ENCODE data around the gene SLC24A3.
A peak's percentile ranks its signal among the peaks of the same experiment; 100 is the strongest.

Gene SLC24A3

GRCh38 chr20:19757487-19758132 lies 545.2 kb downstream of the SLC24A3 start:
- WGBS, 2 experiments (ENCODE audit: insufficient coverage in 2 of 2), result 0 to 1% methylated on average over 28 to 34 of the region's 45 CpGs

DNA sequence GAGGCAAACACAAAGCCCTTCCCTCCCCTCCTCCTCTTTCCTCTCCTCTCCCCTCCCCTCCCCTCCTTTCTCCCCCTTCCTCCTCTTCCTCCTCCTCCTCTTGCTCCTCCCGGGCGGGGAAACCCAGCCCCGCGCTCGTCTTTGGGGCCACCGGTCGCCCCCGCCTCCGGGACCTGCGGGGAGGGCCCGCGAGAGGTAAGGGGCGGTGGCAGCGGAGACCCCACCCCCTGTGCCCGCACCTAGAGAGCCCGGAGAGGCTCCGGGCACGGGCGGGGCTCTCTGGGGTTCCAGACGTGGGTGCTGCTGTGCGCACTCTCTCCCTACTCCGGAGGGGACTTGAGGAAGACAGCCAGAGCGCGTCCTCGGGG lies 545.7 kb downstream of the SLC24A3 start, which contains the start of gene RIN2:
TSS of gene RIN2 (plus strand) at position 126 of the 368 bp plus-strand sequence. CDS start 131,344 bp downstream, outside the sequence.
- peaks cover 15% of the 10 kb centered on the region for H3K36me3 ChIP-seq (ENCODE audit: control insufficient read depth, insufficient read depth, low read length)
- peak within 1 kb of the TSS; percentile 97 for H3K27ac ChIP-seq (ENCODE audit: low read depth, low read length, severe bottlenecking)
- WGBS, 2 experiments (ENCODE audit: insufficient coverage in 2 of 2), result 0% methylated on average over 8 to 22 of the region's 25 CpGs
- no peaks in the 10 kb centered on the region for H3K9me3 ChIP-seq (ENCODE audit: control insufficient read depth, low read length)
- H3K4me1 ChIP-seq (ENCODE audit: control insufficient read depth, insufficient read depth, low read length, poor library complexity, severe bottlenecking), result peaks cover 20% of the 10 kb centered on the region
- peak within 1 kb of the TSS; percentile 86 for H3K4me3 ChIP-seq (ENCODE audit: extremely low read depth, insufficient read depth, low read length, poor library complexity, severe bottlenecking)

More at GRCh38 chr20:19757487-19758132, 545.2 kb downstream of the SLC24A3 start:
- Histone ChIP-seq H3K4me1 (ENCODE audit: control insufficient read depth, insufficient read depth, low read length, poor library complexity, severe bottlenecking) (peaks cover 20% of the 10 kb centered on the region), H3K4me3 (ENCODE audit: extremely low read depth, insufficient read depth, low read length, poor library complexity, severe bottlenecking) (peak overlapping the region; percentile 86), H3K27ac (ENCODE audit: low read depth, low read length, severe bottlenecking) (peak overlapping the region; percentile 97), H3K9me3 (ENCODE audit: control insufficient read depth, low read length) (no peaks in the 10 kb centered on the region), H3K36me3 (ENCODE audit: control insufficient read depth, insufficient read depth, low read length) (peaks cover 15% of the 10 kb centered on the region)

- 1 to 2% methylated on average over 43 to 46 of the region's 54 CpGs for WGBS, 2 experiments (ENCODE audit: insufficient coverage in 2 of 2)
- peak overlapping the region; percentile 97 for H3K27ac ChIP-seq (ENCODE audit: low read depth, low read length, severe bottlenecking)
These were observed 546.3 kb downstream of the SLC24A3 start for GRCh38 chr20:19758501-19759331.

DNA sequence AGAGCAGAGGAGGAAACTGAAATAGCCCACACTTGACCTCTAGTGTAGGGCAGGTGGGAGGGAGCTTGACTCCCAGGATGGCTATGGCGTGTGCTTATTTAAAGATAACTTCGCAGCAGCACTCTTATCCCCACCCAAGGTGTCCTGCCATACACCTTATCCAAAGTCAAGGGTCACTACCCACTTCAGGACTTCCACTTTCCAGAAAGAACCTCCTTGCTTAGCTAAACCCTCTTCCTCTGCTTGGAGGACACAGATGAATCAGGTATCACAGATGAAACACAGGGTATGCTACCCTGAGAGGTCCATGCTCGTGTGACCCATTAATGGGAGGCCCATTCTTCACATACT lies 547.9 kb downstream of the SLC24A3 start:
- H3K4me3 ChIP-seq (ENCODE audit: extremely low read depth, insufficient read depth, low read length, poor library complexity, severe bottlenecking), result no peak overlapping the region
- peaks cover 31% of the 10 kb centered on the region for H3K4me1 ChIP-seq (ENCODE audit: control insufficient read depth, insufficient read depth, low read length, poor library complexity, severe bottlenecking)
- WGBS, 2 experiments (ENCODE audit: insufficient coverage in 2 of 2), result 100% methylated on average over 2 to 3 of the region's 3 CpGs
- H3K9me3 ChIP-seq (ENCODE audit: control insufficient read depth, low read length), result no peaks in the 10 kb centered on the region
- H3K36me3 ChIP-seq (ENCODE audit: control insufficient read depth, insufficient read depth, low read length), result peaks cover 15% of the 10 kb centered on the region
- H3K27ac ChIP-seq (ENCODE audit: low read depth, low read length, severe bottlenecking), result no peak overlapping the region

More at GRCh38 chr20:19758501-19759331, 546.3 kb downstream of the SLC24A3 start:
- Histone ChIP-seq H3K36me3 (ENCODE audit: control insufficient read depth, insufficient read depth, low read length) (peaks cover 15% of the 10 kb centered on the region), H3K4me3 (ENCODE audit: extremely low read depth, insufficient read depth, low read length, poor library complexity, severe bottlenecking) (peak overlapping the region; percentile 86), H3K9me3 (ENCODE audit: control insufficient read depth, low read length) (no peaks in the 10 kb centered on the region), H3K4me1 (ENCODE audit: control insufficient read depth, insufficient read depth, low read length, poor library complexity, severe bottlenecking) (peaks cover 25% of the 10 kb centered on the region)

GRCh38 chr20:19761326-19761725 lies 548.9 kb downstream of the SLC24A3 start:
- no peak overlapping the region for H3K4me3 ChIP-seq (ENCODE audit: extremely low read depth, insufficient read depth, low read length, poor library complexity, severe bottlenecking)
- H3K27ac ChIP-seq (ENCODE audit: low read depth, low read length, severe bottlenecking), result no peak overlapping the region
- peaks cover 15% of the 10 kb centered on the region for H3K36me3 ChIP-seq (ENCODE audit: control insufficient read depth, insufficient read depth, low read length)
- no peaks in the 10 kb centered on the region for H3K9me3 ChIP-seq (ENCODE audit: control insufficient read depth, low read length)
- peaks cover 31% of the 10 kb centered on the region for H3K4me1 ChIP-seq (ENCODE audit: control insufficient read depth, insufficient read depth, low read length, poor library complexity, severe bottlenecking)

GRCh38 chr20:19761841-19762240 lies 549.4 kb downstream of the SLC24A3 start:
- Histone ChIP-seq H3K36me3 (ENCODE audit: control insufficient read depth, insufficient read depth, low read length) (peaks cover 15% of the 10 kb centered on the region), H3K9me3 (ENCODE audit: control insufficient read depth, low read length) (no peaks in the 10 kb centered on the region), H3K4me1 (ENCODE audit: control insufficient read depth, insufficient read depth, low read length, poor library complexity, severe bottlenecking) (peaks cover 27% of the 10 kb centered on the region), H3K27ac (ENCODE audit: low read depth, low read length, severe bottlenecking) (no peak overlapping the region), H3K4me3 (ENCODE audit: extremely low read depth, insufficient read depth, low read length, poor library complexity, severe bottlenecking) (no peak overlapping the region)
- WGBS, 2 experiments (ENCODE audit: insufficient coverage in 2 of 2), result 57% methylated on average over 1 of the region's 2 CpGs; no CpG with 5 or more reads in 1 of the 2 experiments

GRCh38 chr20:19764207-19764606 lies 551.8 kb downstream of the SLC24A3 start:
- no peak overlapping the region for H3K4me3 ChIP-seq (ENCODE audit: extremely low read depth, insufficient read depth, low read length, poor library complexity, severe bottlenecking)
- peaks cover 21% of the 10 kb centered on the region for H3K4me1 ChIP-seq (ENCODE audit: control insufficient read depth, insufficient read depth, low read length, poor library complexity, severe bottlenecking)
- H3K27ac ChIP-seq (ENCODE audit: low read depth, low read length, severe bottlenecking), result no peak overlapping the region
- 81 to 83% methylated on average over 6 to 7 of the region's 8 CpGs for WGBS, 2 experiments (ENCODE audit: insufficient coverage in 2 of 2)
- no peaks in the 10 kb centered on the region for H3K9me3 ChIP-seq (ENCODE audit: control insufficient read depth, low read length)
- H3K36me3 ChIP-seq (ENCODE audit: control insufficient read depth, insufficient read depth, low read length), result peaks cover 25% of the 10 kb centered on the region

DNA sequence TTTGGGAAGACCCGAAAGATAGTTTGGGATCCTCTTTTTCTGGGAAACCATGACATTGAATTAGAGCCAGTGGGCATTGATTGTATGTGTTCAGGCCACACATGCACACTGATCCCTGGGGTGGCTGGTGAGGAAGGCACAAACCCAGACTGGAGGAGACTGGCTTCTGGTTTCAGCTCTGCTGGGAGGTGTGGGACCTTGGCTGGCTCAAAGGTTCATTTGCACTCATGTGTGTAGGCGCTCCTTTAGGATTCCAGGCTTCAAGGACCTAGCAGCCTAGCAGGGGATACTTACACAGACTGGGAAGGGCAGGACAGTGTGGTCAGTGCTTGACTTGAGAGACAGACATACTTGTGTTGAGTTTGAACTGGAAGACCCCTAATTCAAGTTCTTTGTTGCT lies 552.8 kb downstream of the SLC24A3 start:
- Histone ChIP-seq H3K36me3 (ENCODE audit: control insufficient read depth, insufficient read depth, low read length) (peaks cover 25% of the 10 kb centered on the region), H3K4me3 (ENCODE audit: extremely low read depth, insufficient read depth, low read length, poor library complexity, severe bottlenecking) (no peak overlapping the region), H3K9me3 (ENCODE audit: control insufficient read depth, low read length) (no peaks in the 10 kb centered on the region), H3K4me1 (ENCODE audit: control insufficient read depth, insufficient read depth, low read length, poor library complexity, severe bottlenecking) (peaks cover 20% of the 10 kb centered on the region), H3K27ac (ENCODE audit: low read depth, low read length, severe bottlenecking) (no peak overlapping the region)
- 75 to 100% methylated on average over 1 to 2 of the region's 2 CpGs for WGBS, 2 experiments (ENCODE audit: insufficient coverage in 2 of 2)

GRCh38 chr20:19765913-19766312 lies 553.5 kb downstream of the SLC24A3 start:
- no peak overlapping the region for H3K27ac ChIP-seq (ENCODE audit: low read depth, low read length, severe bottlenecking)
- H3K4me1 ChIP-seq (ENCODE audit: control insufficient read depth, insufficient read depth, low read length, poor library complexity, severe bottlenecking), result peaks cover 26% of the 10 kb centered on the region
- H3K36me3 ChIP-seq (ENCODE audit: control insufficient read depth, insufficient read depth, low read length), result peaks cover 19% of the 10 kb centered on the region
- no peak overlapping the region for H3K4me3 ChIP-seq (ENCODE audit: extremely low read depth, insufficient read depth, low read length, poor library complexity, severe bottlenecking)
- H3K9me3 ChIP-seq (ENCODE audit: control insufficient read depth, low read length), result no peaks in the 10 kb centered on the region
- WGBS, 2 experiments (ENCODE audit: insufficient coverage in 2 of 2), result 88 to 97% methylated on average over 2 to 4 of the region's 4 CpGs

DNA sequence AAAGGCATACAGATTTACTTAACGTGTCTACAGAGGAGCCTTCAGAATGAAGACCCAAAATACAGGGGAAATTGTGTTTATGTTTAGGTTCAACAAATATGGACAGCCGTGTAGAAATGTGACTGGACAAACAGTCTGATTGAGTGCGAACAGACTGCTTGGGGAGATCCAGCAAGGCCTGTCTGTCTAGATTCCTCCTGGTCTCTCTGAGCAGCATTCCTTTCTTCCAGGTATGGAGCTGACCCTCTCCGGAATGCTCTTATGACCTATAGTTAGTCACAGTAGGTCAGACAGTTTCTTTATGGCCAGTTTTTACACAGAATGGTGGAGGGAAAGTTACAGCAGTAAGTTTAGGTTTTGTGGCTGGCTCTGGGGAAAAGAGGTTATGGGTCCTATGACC lies 554.6 kb downstream of the SLC24A3 start:
- Histone ChIP-seq H3K4me3 (ENCODE audit: extremely low read depth, insufficient read depth, low read length, poor library complexity, severe bottlenecking) (no peak overlapping the region), H3K9me3 (ENCODE audit: control insufficient read depth, low read length) (no peaks in the 10 kb centered on the region), H3K36me3 (ENCODE audit: control insufficient read depth, insufficient read depth, low read length) (peaks cover 13% of the 10 kb centered on the region), H3K4me1 (ENCODE audit: control insufficient read depth, insufficient read depth, low read length, poor library complexity, severe bottlenecking) (peaks cover 30% of the 10 kb centered on the region), H3K27ac (ENCODE audit: low read depth, low read length, severe bottlenecking) (no peak overlapping the region)
- 70 to 92% methylated on average over 2 to 3 of the region's 4 CpGs for WGBS, 2 experiments (ENCODE audit: insufficient coverage in 2 of 2)

Data from mesodermal cell (in vitro differentiated cells).